Spleen (tissue), 7 donors: ENCODE measurements around the gene PEAK3.

Experiments
- CTCF ChIP-seq, 11 experiments: fragments of 200-600 bp in 7 of 11; fragments of 450-650 bp in 4 of 11; sonication (generic) in 4 of 11; IDR thresholded peaks in 8 of 11; conservative IDR thresholded peaks in 3 of 11; 1 replicate in 7 of 11; 2 replicates in 4 of 11; pipeline versions ENCODE4 v1.4.0 to v1.8.0; 2016 to 2021; ENCODE audit warnings: antibody characterized with exemption in 11 of 11, inconsistent platforms in 4 of 11, mild to moderate bottlenecking in 1 of 11
- POLR2A ChIP-seq, 3 donors: fragments of 450-650 bp; IDR thresholded peaks; one replicate each; pipeline ENCODE4 v1.5.1; 2017; ENCODE audit warnings: antibody characterized with exemption in 3 of 3, mild to moderate bottlenecking in 1 of 3
- donor health status: DM: no; HTN: no; CAD: no; lungs with moderate emphysema.
- donor health status: DM: no; HTN: no; CAD: no.
- donor health status: DM: no; HTN: no; CAD: no.

GRCh38 chr19:2227415-2228156, 54.4 kb downstream of the PEAK3 start:
- TF ChIP-seq CTCF (IDR thresholded peaks at IDR 0.05 in 8 of 11, conservative IDR thresholded peaks at IDR 0.05 in 3 of 11) (no peak), POLR2A (IDR thresholded peaks at IDR 0.05) (no peak)
